Measurements from ENCODE around the gene CDKL5. TPM values are rescaled to one million over a fixed set of nuclear protein-coding genes. Genes with fewer than 3 reads are reported as not detected.

The CDKL5 gene
- total and polyA plus RNA-seq, 3 experiments from 2014 or later: 1.2 to 2.6 (median 1.5) TPM

GRCh38 chrX:18674788-18675735 lies 249.7 kb downstream of the CDKL5 start:
- CTCF ChIA-PET: no interaction called here
- peaks cover 0 to 2% (median 0%) of the 10 kb centered on the region in 3 donors for H3K36me3 Mint-ChIP-seq
- peak overlapping the region; percentile 60 for H3K4me3 ChIP-seq (ENCODE audit: low read length)

GRCh38 chrX:18676050-18676449 lies 250.6 kb downstream of the CDKL5 start:
- Mint-ChIP-seq H3K4me3 (peak overlapping the region in 6 of 7 donors; percentile 39 to 83 (median 64)), H3K9me3 (peaks cover 0 to 6% (median 0%) of the 10 kb centered on the region in 5 donors), H3K27ac (peak overlapping the region in 5 of 8 donors; percentile 4 to 96 (median 61)), H3K27me3 (peaks cover 0 to 11% of the 10 kb centered on the region in 2 donors), H3K4me1 (peaks cover 7 to 12% (median 8%) of the 10 kb centered on the region in 3 donors), H3K36me3 (peaks cover 0 to 2% (median 0%) of the 10 kb centered on the region in 3 donors)
- no peaks in the 10 kb centered on the region for H3K4me1 ChIP-seq (ENCODE audit: insufficient read depth, low read length)
- no peak overlapping the region for H3K4me3 ChIP-seq (ENCODE audit: low read length)
- no peak overlapping the region for H3K27ac ChIP-seq (ENCODE audit: low read depth, low read length)
- CTCF ChIA-PET: no interaction called here
- H3K36me3 ChIP-seq (ENCODE audit: insufficient read depth, low read length): no peaks in the 10 kb centered on the region
- H3K9me3 ChIP-seq (ENCODE audit: low read length): no peaks in the 10 kb centered on the region
- DNase-seq: no peak
- no peaks in the 10 kb centered on the region for H3K27me3 ChIP-seq (ENCODE audit: insufficient read depth, low read length, poor library complexity, severe bottlenecking)
- POLR2A ChIA-PET: no interaction called here

More at GRCh38 chrX:18674788-18675735, 249.7 kb downstream of the CDKL5 start:
- Histone ChIP-seq H3K27me3 (ENCODE audit: insufficient read depth, low read length, poor library complexity, severe bottlenecking) (no peaks in the 10 kb centered on the region), H3K36me3 (ENCODE audit: insufficient read depth, low read length) (no peaks in the 10 kb centered on the region), H3K9me3 (ENCODE audit: low read length) (no peaks in the 10 kb centered on the region), H3K4me1 (ENCODE audit: insufficient read depth, low read length) (no peaks in the 10 kb centered on the region), H3K27ac (ENCODE audit: low read depth, low read length) (peak overlapping the region; percentile 59)
- H3K4me3 Mint-ChIP-seq: peak overlapping the region; percentile 80 to 93 (median 83)
- POLR2A ChIA-PET: no interaction called here
- peak overlapping the region; percentile 56 to 96 (median 83) for H3K27ac Mint-ChIP-seq
- peaks cover 0 to 11% of the 10 kb centered on the region in 2 donors for H3K27me3 Mint-ChIP-seq
- peaks cover 7 to 12% (median 8%) of the 10 kb centered on the region in 3 donors for H3K4me1 Mint-ChIP-seq
- DNase-seq: peak; percentile 66 to 85 (median 84)
- H3K9me3 Mint-ChIP-seq: peaks cover 0 to 6% (median 0%) of the 10 kb centered on the region in 5 donors

DNA sequence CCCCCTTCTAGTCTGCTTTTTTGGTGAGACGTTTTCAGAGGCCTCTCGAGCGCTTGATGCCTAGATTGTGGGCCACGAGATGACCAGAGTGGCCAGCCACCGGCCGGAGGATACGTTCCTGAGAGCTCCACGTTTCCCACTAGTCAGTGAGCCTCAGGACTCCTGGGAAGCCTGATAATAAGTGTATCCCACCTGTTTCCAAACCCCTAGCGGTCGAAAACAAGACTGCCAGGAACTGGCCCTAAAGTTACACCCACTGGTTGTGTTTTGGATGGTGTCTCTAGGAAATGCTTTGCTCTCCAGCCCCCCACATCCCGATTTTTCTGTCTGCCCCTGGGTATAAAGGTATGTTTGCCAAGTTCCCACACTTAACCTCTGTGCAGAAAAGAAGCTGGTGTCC lies 251.1 kb downstream of the CDKL5 start:
- Histone ChIP-seq H3K4me3 (ENCODE audit: low read length) (no peak overlapping the region), H3K27ac (ENCODE audit: low read depth, low read length) (no peak overlapping the region), H3K9me3 (ENCODE audit: low read length) (no peaks in the 10 kb centered on the region), H3K4me1 (ENCODE audit: insufficient read depth, low read length) (no peaks in the 10 kb centered on the region), H3K36me3 (ENCODE audit: insufficient read depth, low read length) (no peaks in the 10 kb centered on the region), H3K27me3 (ENCODE audit: insufficient read depth, low read length, poor library complexity, severe bottlenecking) (no peaks in the 10 kb centered on the region)
- DNase-seq: no peak
- Mint-ChIP-seq H3K4me1 (peaks cover 7 to 12% (median 8%) of the 10 kb centered on the region in 3 donors), H3K27me3 (peaks cover 0 to 11% of the 10 kb centered on the region in 2 donors), H3K9me3 (peaks cover 0 to 6% (median 0%) of the 10 kb centered on the region in 5 donors), H3K36me3 (peaks cover 0 to 2% (median 0%) of the 10 kb centered on the region in 3 donors), H3K27ac (peak overlapping the region in 3 of 8 donors; percentile 38 to 96 (median 84)), H3K4me3 (peak overlapping the region in 4 of 7 donors; percentile 26 to 83 (median 54))
- ChIA-PET POLR2A (no interaction called here), CTCF (no interaction called here)

GRCh38 chrX:18677161-18677869 lies 251.9 kb downstream of the CDKL5 start:
- H3K4me1 Mint-ChIP-seq: peaks cover 7 to 12% (median 8%) of the 10 kb centered on the region in 3 donors
- Histone ChIP-seq H3K9me3 (ENCODE audit: low read length) (no peaks in the 10 kb centered on the region), H3K4me3 (ENCODE audit: low read length) (no peak overlapping the region), H3K27ac (ENCODE audit: low read depth, low read length) (no peak overlapping the region), H3K36me3 (ENCODE audit: insufficient read depth, low read length) (no peaks in the 10 kb centered on the region), H3K4me1 (ENCODE audit: insufficient read depth, low read length) (no peaks in the 10 kb centered on the region), H3K27me3 (ENCODE audit: insufficient read depth, low read length, poor library complexity, severe bottlenecking) (no peaks in the 10 kb centered on the region)
- peaks cover 0 to 11% of the 10 kb centered on the region in 2 donors for H3K27me3 Mint-ChIP-seq
- ChIA-PET CTCF (no interaction called here), POLR2A (interaction anchor here (0.7 kb wide), 1 partner anchor 1385 kb away, joined by 6 read pairs; no protein-coding TSS in a partner anchor)
- peak overlapping the region in 3 of 8 donors; percentile 3 to 96 (median 48) for H3K27ac Mint-ChIP-seq
- H3K36me3 Mint-ChIP-seq: peaks cover 0 to 2% (median 0%) of the 10 kb centered on the region in 3 donors
- H3K9me3 Mint-ChIP-seq: peaks cover 0 to 6% (median 0%) of the 10 kb centered on the region in 5 donors
- peak overlapping the region in 1 of 7 donors; percentile 62 for H3K4me3 Mint-ChIP-seq
- DNase-seq: no peak

DNA sequence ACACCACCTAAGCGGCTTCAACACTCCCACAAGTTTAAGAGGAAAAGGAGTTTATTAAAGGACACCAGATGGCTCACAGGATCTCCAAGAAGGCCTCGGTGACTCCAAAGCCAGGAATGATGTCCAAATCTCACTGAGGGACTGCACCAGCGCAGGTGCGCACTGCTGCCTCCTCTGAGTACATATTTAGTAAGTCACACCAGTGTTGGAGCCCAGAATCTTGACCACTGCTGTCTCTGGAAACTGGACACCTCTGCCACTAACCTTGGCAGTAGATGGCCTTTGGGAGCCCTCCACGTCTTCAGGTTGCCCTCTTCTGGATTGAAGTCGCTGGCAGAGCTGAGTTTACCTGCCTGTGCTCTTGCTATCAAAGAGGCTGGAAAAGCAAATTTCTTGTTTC lies 256.6 kb downstream of the CDKL5 start:
- H3K4me1 ChIP-seq (ENCODE audit: insufficient read depth, low read length): no peaks in the 10 kb centered on the region
- H3K27ac ChIP-seq (ENCODE audit: low read depth, low read length): no peak overlapping the region
- Mint-ChIP-seq H3K27ac (no peak overlapping the region), H3K4me3 (no peak overlapping the region), H3K36me3 (no peaks in the 10 kb centered on the region), H3K9me3 (peaks cover 0 to 4% (median 0%) of the 10 kb centered on the region in 5 donors), H3K4me1 (peaks cover 2 to 6% (median 3%) of the 10 kb centered on the region in 3 donors), H3K27me3 (peaks cover 0 to 3% of the 10 kb centered on the region in 2 donors)
- ChIA-PET POLR2A (no interaction called here), CTCF (no interaction called here)
- H3K9me3 ChIP-seq (ENCODE audit: low read length): no peaks in the 10 kb centered on the region
- DNase-seq: no peak
- H3K36me3 ChIP-seq (ENCODE audit: insufficient read depth, low read length): no peaks in the 10 kb centered on the region
- H3K27me3 ChIP-seq (ENCODE audit: insufficient read depth, low read length, poor library complexity, severe bottlenecking): no peaks in the 10 kb centered on the region
- no peak overlapping the region for H3K4me3 ChIP-seq (ENCODE audit: low read length)

- peaks cover 0 to 2% (median 2%) of the 10 kb centered on the region in 3 donors for H3K4me1 Mint-ChIP-seq
- no peak overlapping the region for H3K27ac Mint-ChIP-seq
- Histone ChIP-seq H3K36me3 (ENCODE audit: insufficient read depth, low read length) (no peaks in the 10 kb centered on the region), H3K4me1 (ENCODE audit: insufficient read depth, low read length) (no peaks in the 10 kb centered on the region), H3K27me3 (ENCODE audit: insufficient read depth, low read length, poor library complexity, severe bottlenecking) (no peaks in the 10 kb centered on the region), H3K4me3 (ENCODE audit: low read length) (no peak overlapping the region), H3K27ac (ENCODE audit: low read depth, low read length) (no peak overlapping the region), H3K9me3 (ENCODE audit: low read length) (no peaks in the 10 kb centered on the region)
- no peaks in the 10 kb centered on the region for H3K36me3 Mint-ChIP-seq
- CTCF ChIA-PET: no interaction called here
- H3K4me3 Mint-ChIP-seq: no peak overlapping the region
- H3K9me3 Mint-ChIP-seq: peaks cover 0 to 2% (median 0%) of the 10 kb centered on the region in 5 donors
- POLR2A ChIA-PET: no interaction called here
- peaks cover 0 to 4% of the 10 kb centered on the region in 2 donors for H3K27me3 Mint-ChIP-seq
- no peak for DNase-seq
Measured at GRCh38 chrX:18682979-18683387, 257.6 kb downstream of the CDKL5 start.

GRCh38 chrX:18687856-18688495 lies 262.6 kb downstream of the CDKL5 start:
- no peaks in the 10 kb centered on the region for H3K36me3 Mint-ChIP-seq
- peaks cover 0 to 5% of the 10 kb centered on the region in 2 donors for H3K27me3 Mint-ChIP-seq
- Histone ChIP-seq H3K4me1 (ENCODE audit: insufficient read depth, low read length) (no peaks in the 10 kb centered on the region), H3K4me3 (ENCODE audit: low read length) (no peak overlapping the region), H3K36me3 (ENCODE audit: insufficient read depth, low read length) (no peaks in the 10 kb centered on the region), H3K27ac (ENCODE audit: low read depth, low read length) (no peak overlapping the region), H3K27me3 (ENCODE audit: insufficient read depth, low read length, poor library complexity, severe bottlenecking) (no peaks in the 10 kb centered on the region), H3K9me3 (ENCODE audit: low read length) (no peaks in the 10 kb centered on the region)
- POLR2A ChIA-PET: no interaction called here
- H3K27ac Mint-ChIP-seq: no peak overlapping the region
- DNase-seq: no peak
- no peaks in the 10 kb centered on the region for H3K9me3 Mint-ChIP-seq
- H3K4me1 Mint-ChIP-seq: no peaks in the 10 kb centered on the region
- no peak overlapping the region for H3K4me3 Mint-ChIP-seq
- CTCF ChIA-PET: no interaction called here
